Liver (tissue), 9 donors: Measurements from ENCODE around the gene SH2D4B. TPM values are rescaled to one million over a fixed set of nuclear protein-coding genes. Genes with fewer than 3 reads are reported as not detected.

Source experiments
- DNase-seq: peaks from one replicate; pipeline ENCODE4 v3.0.0-alpha.2; 2017; ENCODE audit warnings: low spot score
- H3K27ac ChIP-seq, 2 donors: one replicate each; pipeline ENCODE4 v1.7.0; 2013; ENCODE audit warnings: inconsistent platforms in 2 of 2, low read length in 2 of 2, control low read depth in 1 of 2, low read depth in 1 of 2, mild to moderate bottlenecking in 1 of 2
- H3K27me3 ChIP-seq, 4 donors: one replicate each; pipeline versions ENCODE4 v1.6.1 to v1.7.0; 2013; ENCODE audit warnings: low read length in 3 of 4, inconsistent platforms in 1 of 4, mild to moderate bottlenecking in 1 of 4, moderate library complexity in 1 of 4; ENCODE audit not compliant: control insufficient read depth in 4 of 4, insufficient read depth in 4 of 4
- H3K36me3 ChIP-seq, 4 donors: one replicate each; pipeline versions ENCODE4 v1.6.1 to v1.7.0; 2013; ENCODE audit warnings: low read length in 3 of 4, mild to moderate bottlenecking in 3 of 4, low read depth in 1 of 4, moderate library complexity in 1 of 4; ENCODE audit not compliant: control insufficient read depth in 4 of 4, insufficient read depth in 3 of 4
- H3K4me1 ChIP-seq, 4 donors: one replicate each; pipeline versions ENCODE4 v1.6.1 to v1.7.0; 2013; ENCODE audit warnings: low read length in 3 of 4, mild to moderate bottlenecking in 3 of 4, moderate library complexity in 1 of 4; ENCODE audit not compliant: control insufficient read depth in 4 of 4, insufficient read depth in 4 of 4
- H3K4me3 ChIP-seq, 3 donors: one replicate each; pipeline versions ENCODE4 v1.6.1 to v1.7.0; 2013; ENCODE audit warnings: low read length in 3 of 3, control low read depth in 1 of 3, low read depth in 1 of 3, mild to moderate bottlenecking in 1 of 3
- H3K9ac ChIP-seq, 2 donors: one replicate each; pipeline ENCODE4 v1.7.0; 2013; ENCODE audit warnings: low read length in 2 of 2, mild to moderate bottlenecking in 2 of 2, moderate library complexity in 2 of 2, control low read depth in 1 of 2, low read depth in 1 of 2
- H3K9me3 ChIP-seq, 4 donors: one replicate each; pipeline versions ENCODE4 v1.6.1 to v1.7.0; 2013; ENCODE audit warnings: low read length in 3 of 4; ENCODE audit not compliant: control insufficient read depth in 4 of 4
- EGR1 ChIP-seq, 2 donors: IDR thresholded peaks; 2 replicates each; pipeline ENCODE4 v1.6.1; 2016 to 2018; ENCODE audit warnings: antibody characterized with exemption in 2 of 2, low read depth in 2 of 2
- FOXA1 ChIP-seq: IDR thresholded peaks from 2 replicates; pipeline ENCODE4 v1.6.1; 2016; ENCODE audit warnings: antibody characterized with exemption
- FOXA2 ChIP-seq: IDR thresholded peaks from 2 replicates; pipeline ENCODE4 v1.6.1; 2016; ENCODE audit warnings: antibody characterized with exemption
- GABPA ChIP-seq, 2 donors: IDR thresholded peaks in 1 of 2; conservative IDR thresholded peaks in 1 of 2; 2 replicates each; pipeline ENCODE4 v1.6.1; 2016; ENCODE audit warnings: antibody characterized with exemption in 2 of 2, mild to moderate bottlenecking in 1 of 2, moderate library complexity in 1 of 2
- HNF4A ChIP-seq, 2 donors: conservative IDR thresholded peaks; 2 replicates each; pipeline ENCODE4 v1.6.1; 2016; ENCODE audit warnings: antibody characterized with exemption in 2 of 2, mild to moderate bottlenecking in 2 of 2
- HNF4G ChIP-seq: IDR thresholded peaks from 2 replicates; pipeline ENCODE4 v1.6.1; 2016; ENCODE audit warnings: antibody characterized with exemption
- JUND ChIP-seq, 2 donors: IDR thresholded peaks; 2 replicates each; pipeline ENCODE4 v1.6.1; 2016; ENCODE audit warnings: antibody characterized with exemption in 2 of 2
- NR2F2 ChIP-seq: IDR thresholded peaks from 2 replicates; pipeline ENCODE4 v1.6.1; 2016; ENCODE audit warnings: antibody characterized with exemption
- RAD21 ChIP-seq, 2 donors: IDR thresholded peaks; 2 replicates each; pipeline ENCODE4 v1.6.1; 2016; ENCODE audit warnings: antibody characterized with exemption in 2 of 2, mild to moderate bottlenecking in 2 of 2
- RXRA ChIP-seq, 2 donors: IDR thresholded peaks; 2 replicates each; pipeline ENCODE4 v1.6.1; 2017 to 2018; ENCODE audit warnings: antibody characterized with exemption in 2 of 2, mild to moderate bottlenecking in 1 of 2
- SP1 ChIP-seq: IDR thresholded peaks from 2 replicates; pipeline ENCODE4 v1.6.1; 2018; ENCODE audit warnings: antibody characterized with exemption, mild to moderate bottlenecking
- TAF1 ChIP-seq: conservative IDR thresholded peaks from 2 replicates; pipeline ENCODE4 v1.6.1; 2016; ENCODE audit warnings: antibody characterized with exemption, mild to moderate bottlenecking
- YY1 ChIP-seq: IDR thresholded peaks from 2 replicates; pipeline ENCODE4 v1.6.1; 2016; ENCODE audit warnings: antibody characterized with exemption, mild to moderate bottlenecking
- WGBS: extraction: QIAGEN DNeasy Blood & Tissue Kit; methylation state at CpG from one replicate; pipeline ENCODE4 v1.1.7; 2013; 5-methylcytosine and 5-hydroxymethylcytosine counted together
- polyA plus RNA-seq, 2 donors: library from polyadenylated mRNA; stranded (reverse) in 1 of 2; unstranded in 1 of 2; fragments of 200-250 nt in 1 of 2; fragments of >200 nt in 1 of 2; fragmentation: Nextera tagmentation in 1 of 2; extraction: Ambion mirVana in 1 of 2; gene quantifications; one replicate each; pipeline versions ENCODE4 v1.2.1 to v1.2.3, GENCODE V29; 2013 to 2015
- total RNA-seq, 2 donors: library from RNA; depleted of rRNA; stranded (reverse); fragments of >200 nt; gene quantifications; one replicate each; pipeline ENCODE4 v1.2.3, GENCODE V29; 2014
- TF ChIP-seq, protein P1 (sequence below): IDR thresholded peaks from 2 replicates; pipeline ENCODE4 v1.6.1; 2016; ENCODE audit warnings: antibody characterized with exemption, mild to moderate bottlenecking
- TF ChIP-seq, protein P2 (sequence below): IDR thresholded peaks from 2 replicates; pipeline ENCODE4 v1.6.1; 2016; ENCODE audit warnings: antibody characterized with exemption
- TF ChIP-seq, protein P3 (sequence below): IDR thresholded peaks from 2 replicates; pipeline ENCODE4 v1.6.1; 2016; ENCODE audit warnings: antibody characterized with exemption
- TF ChIP-seq, protein P4 (sequence below): IDR thresholded peaks from 2 replicates; pipeline ENCODE4 v1.6.1; 2016; ENCODE audit warnings: antibody characterized with exemption
- TF ChIP-seq, protein P5 (sequence below): fragments of 150-350 bp; IDR thresholded peaks from 2 replicates; pipeline ENCODE4 v1.5.1; 2017; ENCODE audit warnings: improper control_type of control experiment, low read depth, low read length; ENCODE audit not compliant: missing input control
- donor health status: healthy.
- donor health status: healthy.
- donor health status: healthy.
- donor health status: healthy.
- donor health status: healthy.

SH2D4B gene
- total and polyA plus RNA-seq, 4 donors, result 0.19 TPM; not detected in 3

DNA sequence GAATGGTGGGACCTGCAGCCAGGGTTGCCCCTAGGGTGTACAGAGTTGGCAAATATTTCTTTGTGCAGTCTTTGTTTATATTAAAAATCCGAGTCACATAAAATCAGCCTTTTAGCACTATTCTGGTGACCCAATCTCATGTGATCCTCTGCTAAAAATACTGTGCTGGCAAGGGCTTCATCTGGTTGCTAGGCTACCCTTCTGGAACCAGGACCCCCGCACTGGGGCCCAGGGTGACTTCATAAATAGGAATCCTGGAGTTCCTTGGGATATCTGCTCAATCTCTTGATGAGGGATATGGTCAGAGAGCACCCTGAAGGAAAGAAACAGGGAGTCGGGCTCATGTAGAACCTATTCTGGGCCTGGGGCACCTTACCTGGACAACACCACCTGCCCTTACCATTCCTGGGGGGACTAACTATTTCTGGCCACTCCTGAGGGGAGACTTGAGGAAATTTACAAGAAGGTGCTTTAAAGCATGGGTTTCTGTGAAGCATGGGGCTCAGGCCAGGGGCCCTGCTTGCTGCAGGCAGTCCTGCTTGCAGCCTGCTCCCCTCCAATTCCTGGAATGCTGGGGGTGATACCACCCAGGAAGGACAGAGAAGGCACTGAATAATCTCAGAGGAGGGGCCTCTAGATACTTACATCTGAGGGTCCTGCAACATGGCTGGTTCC is 44.7 kb downstream of the SH2D4B start:
- no peak overlapping the region for H3K9ac ChIP-seq
- no peaks in the 10 kb centered on the region for H3K27me3 ChIP-seq
- H3K36me3 ChIP-seq, result no peaks in the 10 kb centered on the region
- no peak for TF ChIP-seq NR2F2
- no peak for TF ChIP-seq SP1
- no peak for TF ChIP-seq TAF1
- TF ChIP-seq FOXA1, result no peak
- TF ChIP-seq, protein P1, sequence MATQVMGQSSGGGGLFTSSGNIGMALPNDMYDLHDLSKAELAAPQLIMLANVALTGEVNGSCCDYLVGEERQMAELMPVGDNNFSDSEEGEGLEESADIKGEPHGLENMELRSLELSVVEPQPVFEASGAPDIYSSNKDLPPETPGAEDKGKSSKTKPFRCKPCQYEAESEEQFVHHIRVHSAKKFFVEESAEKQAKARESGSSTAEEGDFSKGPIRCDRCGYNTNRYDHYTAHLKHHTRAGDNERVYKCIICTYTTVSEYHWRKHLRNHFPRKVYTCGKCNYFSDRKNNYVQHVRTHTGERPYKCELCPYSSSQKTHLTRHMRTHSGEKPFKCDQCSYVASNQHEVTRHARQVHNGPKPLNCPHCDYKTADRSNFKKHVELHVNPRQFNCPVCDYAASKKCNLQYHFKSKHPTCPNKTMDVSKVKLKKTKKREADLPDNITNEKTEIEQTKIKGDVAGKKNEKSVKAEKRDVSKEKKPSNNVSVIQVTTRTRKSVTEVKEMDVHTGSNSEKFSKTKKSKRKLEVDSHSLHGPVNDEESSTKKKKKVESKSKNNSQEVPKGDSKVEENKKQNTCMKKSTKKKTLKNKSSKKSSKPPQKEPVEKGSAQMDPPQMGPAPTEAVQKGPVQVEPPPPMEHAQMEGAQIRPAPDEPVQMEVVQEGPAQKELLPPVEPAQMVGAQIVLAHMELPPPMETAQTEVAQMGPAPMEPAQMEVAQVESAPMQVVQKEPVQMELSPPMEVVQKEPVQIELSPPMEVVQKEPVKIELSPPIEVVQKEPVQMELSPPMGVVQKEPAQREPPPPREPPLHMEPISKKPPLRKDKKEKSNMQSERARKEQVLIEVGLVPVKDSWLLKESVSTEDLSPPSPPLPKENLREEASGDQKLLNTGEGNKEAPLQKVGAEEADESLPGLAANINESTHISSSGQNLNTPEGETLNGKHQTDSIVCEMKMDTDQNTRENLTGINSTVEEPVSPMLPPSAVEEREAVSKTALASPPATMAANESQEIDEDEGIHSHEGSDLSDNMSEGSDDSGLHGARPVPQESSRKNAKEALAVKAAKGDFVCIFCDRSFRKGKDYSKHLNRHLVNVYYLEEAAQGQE, result no peak
- TF ChIP-seq, protein P2, sequence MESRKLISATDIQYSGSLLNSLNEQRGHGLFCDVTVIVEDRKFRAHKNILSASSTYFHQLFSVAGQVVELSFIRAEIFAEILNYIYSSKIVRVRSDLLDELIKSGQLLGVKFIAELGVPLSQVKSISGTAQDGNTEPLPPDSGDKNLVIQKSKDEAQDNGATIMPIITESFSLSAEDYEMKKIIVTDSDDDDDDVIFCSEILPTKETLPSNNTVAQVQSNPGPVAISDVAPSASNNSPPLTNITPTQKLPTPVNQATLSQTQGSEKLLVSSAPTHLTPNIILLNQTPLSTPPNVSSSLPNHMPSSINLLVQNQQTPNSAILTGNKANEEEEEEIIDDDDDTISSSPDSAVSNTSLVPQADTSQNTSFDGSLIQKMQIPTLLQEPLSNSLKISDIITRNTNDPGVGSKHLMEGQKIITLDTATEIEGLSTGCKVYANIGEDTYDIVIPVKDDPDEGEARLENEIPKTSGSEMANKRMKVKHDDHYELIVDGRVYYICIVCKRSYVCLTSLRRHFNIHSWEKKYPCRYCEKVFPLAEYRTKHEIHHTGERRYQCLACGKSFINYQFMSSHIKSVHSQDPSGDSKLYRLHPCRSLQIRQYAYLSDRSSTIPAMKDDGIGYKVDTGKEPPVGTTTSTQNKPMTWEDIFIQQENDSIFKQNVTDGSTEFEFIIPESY, result no peak
- no peak for TF ChIP-seq FOXA2
- no peak for TF ChIP-seq EGR1 (IDR thresholded peaks at IDR 0.05; ENCODE audit: low read depth in 2 of 2)
- TF ChIP-seq HNF4G, result no peak
- no peak for TF ChIP-seq GABPA (IDR thresholded peaks at IDR 0.05 in 1 of 2, conservative IDR thresholded peaks at IDR 0.05 in 1 of 2)
- no peak for TF ChIP-seq RAD21 (IDR thresholded peaks at IDR 0.05)
- TF ChIP-seq, protein P3, sequence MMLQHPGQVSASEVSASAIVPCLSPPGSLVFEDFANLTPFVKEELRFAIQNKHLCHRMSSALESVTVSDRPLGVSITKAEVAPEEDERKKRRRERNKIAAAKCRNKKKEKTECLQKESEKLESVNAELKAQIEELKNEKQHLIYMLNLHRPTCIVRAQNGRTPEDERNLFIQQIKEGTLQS, result no peak
- no peak for TF ChIP-seq HNF4A (conservative IDR thresholded peaks at IDR 0.05)
- TF ChIP-seq RXRA (IDR thresholded peaks at IDR 0.05), result no peak
- TF ChIP-seq YY1, result no peak
- TF ChIP-seq, protein P4, sequence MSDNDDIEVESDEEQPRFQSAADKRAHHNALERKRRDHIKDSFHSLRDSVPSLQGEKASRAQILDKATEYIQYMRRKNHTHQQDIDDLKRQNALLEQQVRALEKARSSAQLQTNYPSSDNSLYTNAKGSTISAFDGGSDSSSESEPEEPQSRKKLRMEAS, result no peak
- TF ChIP-seq, protein P5, sequence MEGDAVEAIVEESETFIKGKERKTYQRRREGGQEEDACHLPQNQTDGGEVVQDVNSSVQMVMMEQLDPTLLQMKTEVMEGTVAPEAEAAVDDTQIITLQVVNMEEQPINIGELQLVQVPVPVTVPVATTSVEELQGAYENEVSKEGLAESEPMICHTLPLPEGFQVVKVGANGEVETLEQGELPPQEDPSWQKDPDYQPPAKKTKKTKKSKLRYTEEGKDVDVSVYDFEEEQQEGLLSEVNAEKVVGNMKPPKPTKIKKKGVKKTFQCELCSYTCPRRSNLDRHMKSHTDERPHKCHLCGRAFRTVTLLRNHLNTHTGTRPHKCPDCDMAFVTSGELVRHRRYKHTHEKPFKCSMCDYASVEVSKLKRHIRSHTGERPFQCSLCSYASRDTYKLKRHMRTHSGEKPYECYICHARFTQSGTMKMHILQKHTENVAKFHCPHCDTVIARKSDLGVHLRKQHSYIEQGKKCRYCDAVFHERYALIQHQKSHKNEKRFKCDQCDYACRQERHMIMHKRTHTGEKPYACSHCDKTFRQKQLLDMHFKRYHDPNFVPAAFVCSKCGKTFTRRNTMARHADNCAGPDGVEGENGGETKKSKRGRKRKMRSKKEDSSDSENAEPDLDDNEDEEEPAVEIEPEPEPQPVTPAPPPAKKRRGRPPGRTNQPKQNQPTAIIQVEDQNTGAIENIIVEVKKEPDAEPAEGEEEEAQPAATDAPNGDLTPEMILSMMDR, result no peak
- no peak for TF ChIP-seq JUND (IDR thresholded peaks at IDR 0.05)
- no peak overlapping the region for H3K4me3 ChIP-seq
- no peak for DNase-seq
- no peaks in the 10 kb centered on the region for H3K9me3 ChIP-seq
- H3K27ac ChIP-seq, result no peak overlapping the region
- no peaks in the 10 kb centered on the region for H3K4me1 ChIP-seq
- 75% methylated on average over 3 of the region's 3 CpGs for WGBS
